ENCODE data around the gene RFC2. TPM values are rescaled to one million over a fixed set of nuclear protein-coding genes. Genes with fewer than 3 reads are reported as not detected.

Gene RFC2
- total and polyA plus RNA-seq, 2 of the 8 experiments (the other 6 are each of a cell fraction or from before 2014, with no cell fraction given) = 52.9 to 85.4 TPM

- Histone ChIP-seq H2BK15ac (ENCODE audit: low read length) (no peak overlapping the region), H2AFZ (ENCODE audit: low read length) (no peak overlapping the region), H3K36me3 (ENCODE audit: control insufficient read depth in 2 of 4, insufficient read depth in 4 of 4, low read length in 3 of 4) (peaks cover 13 to 60% (median 31%) of the 10 kb centered on the region in 4 experiments), H3K79me1 (ENCODE audit: low read depth, low read length) (no peaks in the 10 kb centered on the region), H3K4me3 (ENCODE audit: extremely low read depth in 1 of 4, insufficient read depth in 2 of 4, low read depth in 3 of 4, low read length in 4 of 4) (no peak overlapping the region), H3K23ac (ENCODE audit: insufficient read length) (no peak overlapping the region), H3K27ac (ENCODE audit: low read depth, low read length) (no peak overlapping the region), H2BK12ac (ENCODE audit: low read depth, low read length) (no peak overlapping the region), H2BK5ac (ENCODE audit: low read depth, low read length) (no peak overlapping the region), H3K23me2 (ENCODE audit: low read depth, low read length) (no peaks in the 10 kb centered on the region), H3K4ac (replicated peaks; ENCODE audit: insufficient read length, low read depth, low read length) (no peak overlapping the region), H3K4me2 (ENCODE audit: insufficient read depth in 1 of 2, low read depth in 2 of 2, low read length in 2 of 2) (no peak overlapping the region), H3K27me3 (replicated peaks in 1 of 4; ENCODE audit: control insufficient read depth in 3 of 4, extremely low read depth in 1 of 4, insufficient read depth in 3 of 4, low read length in 3 of 4) (no peaks in the 10 kb centered on the region), H2BK120ac (replicated peaks; ENCODE audit: low read depth, low read length) (no peak overlapping the region), H4K20me1 (replicated peaks in 1 of 2; ENCODE audit: control insufficient read depth in 1 of 2, insufficient read depth in 2 of 2, low read length in 2 of 2) (peaks cover 4 to 10% of the 10 kb centered on the region in 2 experiments), H3K14ac (ENCODE audit: insufficient read length) (no peak overlapping the region), H3K56ac (replicated peaks; ENCODE audit: insufficient read length, low read depth, low read length) (no peak overlapping the region), H2AK5ac (ENCODE audit: low read depth, low read length) (no peak overlapping the region), H3K9ac (replicated peaks in 1 of 4; ENCODE audit: extremely low read depth in 1 of 4, low read depth in 3 of 4, low read length in 3 of 4) (no peak overlapping the region), H3K79me2 (ENCODE audit: control insufficient read depth in 1 of 2, insufficient read depth in 2 of 2, low read length in 2 of 2) (no peaks in the 10 kb centered on the region), H3K4me1 (replicated peaks in 1 of 4; ENCODE audit: control insufficient read depth in 3 of 4, insufficient read depth in 4 of 4, low read length in 3 of 4) (no peaks in the 10 kb centered on the region), H3K9me3 (ENCODE audit: insufficient read depth in 2 of 2, low read depth in 1 of 2, low read length in 1 of 2) (no peaks in the 10 kb centered on the region), H4K91ac (replicated peaks; ENCODE audit: insufficient read length, low read length) (no peak overlapping the region), H2BK20ac (ENCODE audit: low read length) (no peak overlapping the region), H3K18ac (ENCODE audit: extremely low read depth, low read length) (no peak overlapping the region), H4K8ac (ENCODE audit: extremely low read depth, insufficient read depth, low read length) (no peak overlapping the region), H4K5ac (ENCODE audit: insufficient read length, low read depth, low read length) (no peak overlapping the region)
- ChIA-PET POLR2A (ENCODE audit: partially characterized antibody) (interaction anchor here (0.6 to 2.2 kb wide), 7 partner anchors 9 to 172 kb away, joined by 3 to 14 read pairs (median 4); no protein-coding TSS in a partner anchor), CTCF (ENCODE audit: partially characterized antibody) (interaction anchor here (0.8 to 2.6 kb wide), 4 partner anchors 11 to 176 kb away, joined by 3 to 13 read pairs (median 8); no protein-coding TSS in a partner anchor)
- DNase-seq (ENCODE audit: low read depth in 1 of 2, low spot score in 2 of 2) = no peak
- no peak for FAIRE-seq
- no peak for TF ChIP-seq CBX5 (IDR thresholded peaks at IDR 0.05; ENCODE audit: low read depth, low read length)
- TF ChIP-seq SP2 (IDR thresholded peaks at IDR 0.05; ENCODE audit: low read length) = no peak
- no peak for TF ChIP-seq SUZ12 (IDR thresholded peaks at IDR 0.05; ENCODE audit: low read length)
- no peak for TF ChIP-seq CEBPB (IDR thresholded peaks at IDR 0.05; ENCODE audit: low read depth, low read length)
- TF ChIP-seq NANOG (IDR thresholded peaks at IDR 0.05; ENCODE audit: insufficient read depth, low read depth, low read length, poor library complexity, severe bottlenecking) = no peak
- TF ChIP-seq POLR2AphosphoS5 (IDR thresholded peaks at IDR 0.05; ENCODE audit: low read depth, low read length) = no peak
- no peak for TF ChIP-seq POLR2A (IDR thresholded peaks at IDR 0.05; ENCODE audit: control extremely low read depth in 1 of 2, low read depth in 2 of 2, low read length in 2 of 2)
- no peak for TF ChIP-seq KDM1A (IDR thresholded peaks at IDR 0.05; ENCODE audit: borderline replicate concordance, low read length)
- TF ChIP-seq TBP (IDR thresholded peaks at IDR 0.05; ENCODE audit: low read depth, low read length) = no peak
- TF ChIP-seq PHF8 (conservative IDR thresholded peaks at IDR 0.05; ENCODE audit: low read depth, low read length) = no peak
- TF ChIP-seq CBX8 (IDR thresholded peaks at IDR 0.05; ENCODE audit: borderline replicate concordance, low read depth, low read length) = no peak
- WGBS, 2 experiments (ENCODE audit: extremely low coverage in 1 of 2, insufficient coverage in 1 of 2, insufficient read length in 1 of 2, insufficient replicate concordance in 2 of 2, low coverage in 1 of 2, low lambda C conversion rate in 2 of 2, missing lambda C conversion rate in 1 of 2) = 96% methylated on average over 9 of the region's 9 CpGs; no CpG with 5 or more reads in 1 of the 2 experiments
Observed at GRCh38 chr7:74228951-74229900, 25.0 kb downstream of the RFC2 start.

Measured in H1 (cell line).